ACHN (cell line): ENCODE results near the gene MCM7.

ENCODE experiments used
- DNase-seq: peaks from one replicate; pipeline ENCODE4 v3.0.0-alpha.2; 2015
- in situ Hi-C: cut with HindIII; loops from 2 replicates; pipeline ENCODE4 v1.10.0; 2017; ENCODE audit warnings: low sequenced_read_pairs, low pct_ligation_motif_present, low pct_unique_long_range_greater_than_20kb

MCM7 gene

DNA sequence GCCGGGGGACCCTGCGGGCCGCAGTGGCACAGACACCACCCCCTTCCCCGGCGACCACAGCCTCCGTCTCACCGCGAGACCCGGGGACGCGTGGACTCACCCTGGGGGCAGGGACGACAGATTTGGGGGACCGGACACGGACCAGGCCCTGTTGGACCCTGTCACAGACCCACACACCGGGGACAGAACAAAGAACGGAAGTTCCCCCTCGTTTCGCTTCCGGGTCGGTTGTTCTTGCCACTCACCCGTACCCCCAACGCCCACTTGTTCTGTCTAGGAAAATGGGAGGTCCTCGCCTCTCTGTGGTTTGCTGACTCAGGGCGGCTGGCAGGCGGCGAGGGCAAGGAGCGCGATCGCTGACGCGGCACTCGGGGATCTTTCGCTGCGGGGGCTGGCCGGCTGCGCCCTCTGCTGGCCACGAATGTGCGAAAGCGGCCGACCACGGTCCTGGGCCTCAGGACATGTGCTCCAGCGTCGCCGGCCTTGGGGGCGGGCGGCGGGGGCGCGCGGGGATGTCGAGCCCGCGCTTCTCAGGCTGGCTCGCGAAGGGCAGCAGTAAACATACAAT lies 19.6 kb downstream of the MCM7 start, which contains the start of gene ZNF3:
TSS of gene ZNF3 (minus strand) at position 189 of the 568 bp plus-strand sequence. CDS start 4,366 bp downstream, outside the sequence.
- in situ Hi-C loops = no loop called here
- peak; percentile 100 for DNase-seq

DNA sequence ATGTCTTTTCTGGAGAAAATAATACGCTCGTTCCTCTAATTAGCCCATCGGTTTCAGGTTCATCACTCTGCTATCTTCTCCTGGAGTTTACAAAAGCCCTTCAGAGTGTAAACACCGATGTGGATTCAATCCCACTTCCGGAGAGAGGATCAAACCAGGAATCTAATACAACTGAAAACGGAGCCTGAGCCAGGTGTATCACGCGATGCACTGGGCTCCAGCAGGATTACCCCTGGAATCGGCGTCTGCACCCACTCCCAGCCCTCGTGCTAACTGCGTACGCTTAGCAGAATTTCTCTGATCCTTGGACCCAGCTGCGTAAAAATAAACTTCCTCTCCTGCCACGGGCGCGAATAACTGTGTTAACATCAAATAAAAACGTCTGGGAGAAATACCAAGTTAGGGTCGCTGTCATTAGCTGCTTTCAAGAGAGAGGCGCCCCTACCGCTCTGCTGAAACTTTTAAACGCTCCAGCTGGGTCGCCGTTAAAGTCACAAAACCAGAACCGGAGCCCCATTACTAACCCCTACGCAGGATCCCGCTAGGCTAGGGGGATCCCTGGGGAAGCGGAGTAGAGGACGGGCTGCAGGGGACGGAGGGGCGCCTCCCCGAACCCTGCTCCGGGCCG lies 20.2 kb downstream of the MCM7 start:
- DNase-seq = peak; percentile 36

DNA sequence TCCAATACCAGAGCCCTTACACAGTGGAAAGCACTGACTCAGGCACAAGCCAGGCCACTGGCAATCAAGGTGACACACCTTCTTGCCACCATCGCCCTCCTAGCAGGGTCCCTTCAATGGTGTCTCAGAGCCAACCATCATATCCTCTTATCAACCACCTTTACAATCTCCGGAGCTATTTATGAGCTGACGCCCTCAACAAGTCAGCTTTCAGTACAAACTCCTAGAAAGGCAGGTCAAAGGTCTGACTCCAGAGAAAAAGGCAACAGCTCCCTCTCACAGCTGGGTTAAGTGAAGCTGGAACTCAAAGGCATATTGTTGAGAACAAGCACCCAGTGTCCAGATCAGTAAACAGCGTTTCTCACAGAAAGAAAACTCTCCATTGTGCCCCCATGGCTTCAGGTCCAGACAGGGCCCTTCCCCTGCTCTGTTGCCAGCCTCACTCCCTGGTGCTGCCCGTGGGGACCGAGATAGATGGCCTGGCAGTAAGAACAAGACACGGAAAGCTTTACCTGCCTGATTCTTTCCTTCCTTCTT lies 22.1 kb downstream of the MCM7 start:
- no peak for DNase-seq
- in situ Hi-C loops = no loop called here

More for the DNA sequence above, 20.2 kb downstream of the MCM7 start:
- in situ Hi-C loops = no loop called here

DNA sequence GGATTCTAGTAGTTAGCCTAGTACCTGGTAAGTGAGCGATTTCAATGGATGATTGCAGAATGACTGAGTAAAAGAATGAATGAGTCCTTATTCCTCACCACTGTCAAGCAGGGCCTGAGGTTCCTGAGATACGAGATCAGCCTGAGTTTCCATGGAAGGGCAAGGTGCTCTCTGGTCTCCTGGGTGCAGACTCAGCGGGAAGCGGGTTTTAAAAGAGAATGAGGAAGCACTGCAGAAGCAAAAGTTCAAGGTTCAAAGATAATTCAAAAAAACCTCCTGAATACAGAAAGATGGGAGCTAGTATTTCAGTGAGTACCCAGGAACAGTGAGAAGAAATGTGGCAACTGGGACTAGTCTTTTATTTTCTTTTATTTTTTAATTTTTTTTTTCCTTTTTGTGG lies 24.0 kb downstream of the MCM7 start:
- in situ Hi-C loops = no loop called here

GRCh38 chr7:100075418-100075817 lies 25.8 kb downstream of the MCM7 start:
- no peak for DNase-seq
- in situ Hi-C loops = no loop called here

More for the DNA sequence above, 24.0 kb downstream of the MCM7 start:
- DNase-seq = no peak

DNA sequence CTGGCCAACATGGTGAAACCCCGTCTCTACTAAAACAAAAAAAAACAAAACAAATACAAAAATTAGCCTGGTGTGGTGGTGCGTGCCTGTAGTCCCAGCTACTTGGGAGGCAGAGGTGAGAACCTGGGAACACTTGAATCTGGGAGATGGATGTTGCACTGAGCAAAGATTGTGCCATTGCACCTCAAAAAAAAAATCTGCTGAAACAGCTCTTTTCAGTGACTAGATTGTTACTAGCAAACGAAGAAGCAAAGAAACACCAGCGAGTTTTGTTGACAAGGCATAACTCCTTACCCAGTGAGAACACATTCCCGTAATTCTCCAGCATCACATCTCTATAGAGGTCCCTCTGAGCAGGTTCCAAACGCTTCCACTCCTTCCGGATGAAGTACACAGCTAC lies 26.4 kb downstream of the MCM7 start:
- in situ Hi-C loops = no loop called here
- DNase-seq = no peak

DNA sequence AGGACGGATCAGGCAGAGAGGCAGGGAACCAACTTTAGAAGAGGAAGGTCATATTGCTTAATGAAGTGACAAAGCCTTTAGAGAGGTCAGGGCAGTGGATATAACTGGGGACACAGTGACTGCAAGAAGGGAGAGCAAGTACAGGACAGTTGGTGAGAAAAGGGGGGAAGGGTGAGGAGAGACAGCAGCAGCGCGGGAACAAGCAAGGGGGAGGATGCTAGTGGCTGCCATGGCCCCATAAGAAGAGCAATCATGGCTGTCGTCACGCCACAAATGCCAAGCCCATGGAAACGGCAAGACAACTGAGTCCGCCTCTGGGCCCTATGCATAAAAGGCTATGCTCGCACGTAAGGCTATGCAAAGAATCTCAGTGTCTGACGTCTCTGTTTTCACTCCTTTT lies 28.7 kb downstream of the MCM7 start:
- no peak for DNase-seq
- in situ Hi-C loops = no loop called here

GRCh38 chr7:100071018-100071723 lies 30.0 kb downstream of the MCM7 start:
- in situ Hi-C loops = no loop called here

GRCh38 chr7:100069991-100070390 lies 31.2 kb downstream of the MCM7 start:
- DNase-seq = no peak
- in situ Hi-C loops = no loop called here

More at GRCh38 chr7:100071018-100071723, 30.0 kb downstream of the MCM7 start:
- peak; percentile 43 for DNase-seq

- DNase-seq = no peak
- in situ Hi-C loops = no loop called here
Measured at GRCh38 chr7:100066953-100067352, 34.2 kb downstream of the MCM7 start.

GRCh38 chr7:100065452-100066186 lies 35.6 kb downstream of the MCM7 start:
- no peak for DNase-seq
- in situ Hi-C loops = no loop called here

DNA sequence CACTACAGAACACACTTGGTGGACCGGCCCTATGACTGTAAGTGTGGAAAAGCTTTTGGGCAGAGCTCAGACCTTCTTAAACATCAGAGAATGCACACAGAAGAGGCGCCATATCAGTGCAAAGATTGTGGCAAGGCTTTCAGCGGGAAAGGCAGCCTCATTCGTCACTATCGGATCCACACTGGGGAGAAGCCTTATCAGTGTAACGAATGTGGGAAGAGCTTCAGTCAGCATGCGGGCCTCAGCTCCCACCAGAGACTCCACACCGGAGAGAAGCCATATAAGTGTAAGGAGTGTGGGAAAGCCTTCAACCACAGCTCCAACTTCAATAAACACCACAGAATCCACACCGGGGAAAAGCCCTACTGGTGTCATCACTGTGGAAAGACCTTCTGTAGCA lies 37.0 kb downstream of the MCM7 start:
- DNase-seq = no peak
- in situ Hi-C loops = no loop called here

DNA sequence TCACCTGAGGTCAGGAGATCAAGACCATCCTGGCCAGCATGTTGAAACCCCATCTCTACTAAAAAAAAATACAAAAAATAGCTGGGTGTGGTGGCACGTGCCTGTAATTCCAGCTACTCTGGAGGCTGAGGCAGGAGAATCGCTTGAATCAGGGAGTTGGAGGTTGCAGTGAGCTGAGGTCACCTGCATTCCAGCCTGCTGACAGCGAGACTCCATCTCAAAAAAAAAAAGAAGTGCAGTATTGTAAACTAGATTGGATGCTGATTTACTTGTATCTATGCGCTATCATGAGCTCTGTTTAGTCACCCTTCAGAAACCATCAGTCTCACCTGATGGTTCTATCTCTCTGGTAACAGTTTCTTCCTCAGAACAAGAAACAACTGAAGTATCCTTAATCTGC lies 37.8 kb downstream of the MCM7 start:
- DNase-seq = no peak
- in situ Hi-C loops = no loop called here

GRCh38 chr7:100061518-100062193 lies 39.5 kb downstream of the MCM7 start:
- DNase-seq = no peak
- in situ Hi-C loops = no loop called here

DNA sequence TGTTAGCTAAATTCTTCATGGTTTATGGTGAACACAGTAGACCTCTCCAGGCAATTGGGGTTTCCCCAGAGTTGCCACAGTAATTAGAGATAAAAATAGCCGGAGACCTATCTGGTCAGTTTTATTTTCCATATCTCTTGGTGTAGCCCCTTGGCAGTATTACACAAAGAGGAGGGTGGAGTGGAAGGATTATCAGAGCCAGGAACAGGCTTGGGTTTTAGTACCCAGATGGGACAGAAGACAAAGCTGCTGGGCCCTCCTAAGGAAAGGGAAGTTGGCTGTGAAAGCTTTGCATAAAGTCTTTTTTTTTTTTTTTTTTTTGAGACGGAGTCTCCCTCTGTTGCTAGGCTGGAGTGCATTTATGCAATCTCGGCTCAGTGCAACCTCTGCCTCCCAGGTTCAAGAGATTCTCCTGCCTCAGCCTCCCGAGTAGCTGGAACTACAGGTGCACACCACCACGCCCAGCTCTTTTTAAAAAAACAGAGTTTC lies 41.9 kb downstream of the MCM7 start:
- DNase-seq = no peak
- in situ Hi-C loops = no loop called here

DNA sequence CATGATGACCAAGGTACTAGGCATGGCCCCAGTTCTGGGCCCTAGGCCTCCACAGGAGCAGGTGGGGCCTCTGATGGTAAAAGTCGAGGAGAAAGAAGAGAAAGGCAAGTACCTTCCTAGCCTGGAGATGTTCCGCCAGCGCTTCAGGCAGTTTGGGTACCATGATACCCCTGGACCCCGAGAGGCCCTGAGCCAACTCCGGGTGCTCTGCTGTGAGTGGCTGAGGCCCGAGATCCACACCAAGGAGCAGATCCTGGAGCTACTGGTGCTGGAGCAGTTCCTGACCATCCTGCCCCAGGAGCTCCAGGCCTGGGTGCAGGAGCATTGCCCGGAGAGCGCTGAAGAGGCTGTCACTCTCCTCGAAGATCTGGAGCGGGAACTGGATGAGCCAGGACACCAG lies 44.2 kb downstream of the MCM7 start:
- in situ Hi-C loops = no loop called here

DNA sequence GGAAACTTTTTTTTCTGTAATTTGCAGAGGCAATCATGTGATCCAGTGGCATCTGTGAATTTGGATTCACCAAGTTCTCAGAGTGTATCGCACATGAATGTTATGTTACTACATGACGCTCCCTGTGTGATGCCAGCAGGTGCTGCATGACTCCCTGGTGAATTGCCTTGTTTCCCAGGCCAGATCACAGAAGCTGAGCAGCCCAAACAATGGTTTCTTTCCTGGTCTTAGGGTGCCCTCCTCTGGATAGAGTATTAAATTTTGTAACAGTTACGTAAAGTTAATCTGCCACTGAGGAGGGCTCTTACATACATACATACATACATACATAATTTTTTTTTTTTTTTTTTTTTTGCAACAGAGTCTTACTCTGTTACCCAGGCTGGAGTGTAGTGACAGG lies 48.0 kb downstream of the MCM7 start:
- in situ Hi-C loops = no loop called here
- DNase-seq = peak; percentile 74

More for the DNA sequence above, 44.2 kb downstream of the MCM7 start:
- no peak for DNase-seq

DNA sequence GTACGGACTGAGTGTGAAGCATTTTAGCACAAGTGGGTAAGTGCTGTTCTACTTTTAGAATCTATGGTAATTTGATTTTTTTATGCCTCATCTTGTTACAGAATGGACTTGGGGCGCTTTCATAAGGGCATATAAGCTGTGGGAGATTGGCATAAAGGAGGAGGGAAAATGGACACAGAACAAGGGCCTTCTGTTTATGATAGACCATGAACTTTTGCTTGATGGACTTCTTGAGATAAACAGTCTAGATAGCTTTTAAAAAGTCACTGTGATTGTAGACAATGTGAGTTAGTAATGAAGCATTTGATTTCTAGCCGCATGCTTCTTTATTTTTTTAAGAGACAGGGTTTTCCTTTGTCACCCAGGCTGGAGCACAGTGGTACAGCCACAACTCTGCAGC lies 49.6 kb downstream of the MCM7 start:
- no peak for DNase-seq
- in situ Hi-C loops = no loop called here
